HepG2 (cell line): ENCODE results near the gene LDLRAD4. TPM values are rescaled to one million over a fixed set of nuclear protein-coding genes. Genes with fewer than 3 reads are reported as not detected.

ENCODE experiments used
- ATAC-seq: fragments of 200-7000 bp; cut with Tn5 transposase; 3 replicates; pipeline ENCODE4 v1.9.1; 2020; ENCODE audit warnings: mild to moderate bottlenecking, moderate library complexity
- BruUV-seq: library from RNA; stranded (reverse); fragments of 400-500 nt; replicated peaks from 2 replicates; lab custom pipeline; 2021; lab: Mats Ljungman, UMichigan
- CTCF ChIA-PET: fragments of 300-600 bp; formaldehyde crosslinking; extraction: SDS; loops from one replicate; lab custom pipeline; 2021; ENCODE audit warnings: low total read pairs, inconsistent platforms, low intra/inter-chr PET ratio; lab: Yijun Ruan, JAX
- POLR2A ChIA-PET: fragments of 350-600 bp; sonication (Branson Sonifier 250); formaldehyde crosslinking; loops from one replicate; lab custom pipeline; 2020; ENCODE audit warnings: antibody characterized with exemption, inconsistent platforms; lab: Yijun Ruan, JAX
- DNase-seq: peaks from one replicate; pipeline ENCODE4 v3.0.0-alpha.2; 2015; ENCODE audit warnings: low spot score
- FAIRE-seq: peaks from 3 replicates; lab custom pipeline; 2011; peaks lifted over from hg19 to GRCh38; lab: Jason Lieb, UNC
- H2AFZ ChIP-seq: one replicate; pipeline ENCODE4 v1.6.1; 2011; ENCODE audit warnings: low read length, inconsistent platforms
- H3K27ac ChIP-seq: fragments of 300-600 bp; 3 replicates; pipeline ENCODE4 v1.8.0; 2011; ENCODE audit warnings: mixed run types, mild to moderate bottlenecking, mixed read lengths, low read length, inconsistent platforms; ENCODE audit not compliant: insufficient read depth; ENCODE audit errors: extremely low read length
- H3K27me3 ChIP-seq, 2 experiments: fragments of 200-600 bp in 1 of 2; 2 replicates in 1 of 2; 3 replicates in 1 of 2; pipeline versions ENCODE4 v1.6.0 to v1.8.0; 2011; ENCODE audit warnings: low read length in 2 of 2, mild to moderate bottlenecking in 2 of 2, moderate library complexity in 2 of 2, inconsistent platforms in 1 of 2; ENCODE audit not compliant: insufficient read depth in 2 of 2, control insufficient read depth in 1 of 2
- H3K36me3 ChIP-seq, 2 experiments: fragments of 200-600 bp in 1 of 2; replicated peaks in 1 of 2; 2 replicates in 1 of 2; 3 replicates in 1 of 2; pipeline versions ENCODE4 v1.5.1 to v1.8.0; 2011; ENCODE audit warnings: low read length in 2 of 2, inconsistent platforms in 1 of 2; ENCODE audit not compliant: insufficient read depth in 2 of 2, control insufficient read depth in 1 of 2
- H3K4me1 ChIP-seq: 2 replicates; pipeline ENCODE4 v1.5.1; 2012; ENCODE audit warnings: low read length, inconsistent platforms; ENCODE audit not compliant: insufficient read depth
- H3K4me2 ChIP-seq: 2 replicates; pipeline ENCODE4 v1.6.0; 2011; ENCODE audit warnings: low read depth, low read length, inconsistent platforms
- H3K4me3 ChIP-seq, 3 experiments: fragments of 200-600 bp in 1 of 3; sonication (generic), shearing (Covaris generic) in 1 of 3; replicated peaks in 1 of 3; 2 replicates each; pipeline ENCODE4 v1.5.1; 2011 to 2016; ENCODE audit warnings: low read length in 3 of 3, inconsistent platforms in 2 of 3, low read depth in 2 of 3, mild to moderate bottlenecking in 2 of 3, control low read depth in 1 of 3, mixed read lengths in 1 of 3; ENCODE audit not compliant: insufficient read depth in 1 of 3
- H3K79me2 ChIP-seq: one replicate; pipeline ENCODE4 v1.6.1; 2011; ENCODE audit warnings: low read length, inconsistent platforms; ENCODE audit not compliant: insufficient read depth
- H3K9ac ChIP-seq: 2 replicates; pipeline ENCODE4 v1.6.0; 2011; ENCODE audit warnings: mild to moderate bottlenecking, low read depth, low read length, inconsistent platforms; ENCODE audit not compliant: insufficient read depth
- H3K9me3 ChIP-seq: 2 replicates; pipeline ENCODE4 v1.5.1; 2012; ENCODE audit warnings: mild to moderate bottlenecking, low read length
- H4K20me1 ChIP-seq: 2 replicates; pipeline ENCODE4 v1.6.0; 2011; ENCODE audit warnings: inconsistent platforms, mild to moderate bottlenecking, low read length, moderate library complexity; ENCODE audit not compliant: insufficient read depth
- HIC2 ChIP-seq: sonication (generic); formaldehyde crosslinking; IDR thresholded peaks from 2 replicates; pipeline ENCODE4 v1.9.0; 2022; ENCODE audit warnings: low read depth, missing genetic modification reagents
- NR0B2 ChIP-seq: sonication (generic); formaldehyde crosslinking; IDR thresholded peaks from 2 replicates; pipeline ENCODE4 v1.4.0; 2020; ENCODE audit warnings: mild to moderate bottlenecking, missing genetic modification reagents
- PREB ChIP-seq: sonication (generic); formaldehyde crosslinking; IDR thresholded peaks from 2 replicates; pipeline ENCODE4 v1.4.0; 2020; ENCODE audit warnings: missing genetic modification reagents
- TAF15 ChIP-seq: fragments of 200-400 bp; formaldehyde crosslinking; IDR thresholded peaks from one replicate; pipeline ENCODE4 v1.6.1; 2018; ENCODE audit warnings: mild to moderate bottlenecking, low read depth, low read length; ENCODE audit not compliant: poor library complexity, severe bottlenecking
- USF2 ChIP-seq, 2 experiments: sonication (generic) in 1 of 2; formaldehyde crosslinking in 1 of 2; IDR thresholded peaks; 2 replicates each; pipeline versions ENCODE4 v1.5.1 to v1.6.1; 2011 to 2020; ENCODE audit warnings: borderline replicate concordance in 1 of 2, low read depth in 1 of 2, low read length in 1 of 2, mild to moderate bottlenecking in 1 of 2, missing genetic modification reagents in 1 of 2, moderate library complexity in 1 of 2
- ZHX1 ChIP-seq: sonication (generic); formaldehyde crosslinking; IDR thresholded peaks from 2 replicates; pipeline ENCODE4 v1.8.1; 2022; ENCODE audit warnings: low read depth, mild to moderate bottlenecking, missing genetic modification reagents
- ZNF382 ChIP-seq: sonication (generic); formaldehyde crosslinking; IDR thresholded peaks from 2 replicates; pipeline ENCODE4 v1.5.0; 2020; ENCODE audit warnings: missing genetic modification reagents, mild to moderate bottlenecking, borderline replicate concordance
- ZNF747 ChIP-seq: sonication (generic); formaldehyde crosslinking; IDR thresholded peaks from 2 replicates; pipeline ENCODE4 v1.8.1; 2023; ENCODE audit warnings: missing genetic modification reagents, mild to moderate bottlenecking, borderline replicate concordance
- ZNF816 ChIP-seq: sonication (generic); formaldehyde crosslinking; IDR thresholded peaks from 2 replicates; pipeline ENCODE4 v1.8.0; 2022; ENCODE audit warnings: missing genetic modification reagents, mild to moderate bottlenecking, borderline replicate concordance
- WGBS: methylation state at CpG from one replicate; pipeline ENCODE4 v1.1.6; 2017; ENCODE audit warnings: low lambda C conversion rate; 5-methylcytosine and 5-hydroxymethylcytosine counted together
- in situ Hi-C: cut with HindIII; loops from 2 replicates; pipeline ENCODE4 v1.10.0; 2017; ENCODE audit warnings: low pct_unique_long_range_greater_than_20kb; ENCODE audit not compliant: extremely low pct_ligation_motif_present
- intact Hi-C: fragments of 100-400 bp; cut with micrococcal nuclease; formaldehyde crosslinking; loops from one replicate; pipeline ENCODE4 v1.10.0; 2022; ENCODE audit not compliant: unreplicated experiment
- polyA plus RNA-seq, 8 experiments: library from polyadenylated mRNA; depleted of rRNA in 3 of 8; stranded (reverse) in 7 of 8; unstranded in 1 of 8; fragments of >200 nt; fragmentation: Illumina TruSeq in 4 of 8; extraction: Trizol in 4 of 8; gene quantifications; 2 replicates each; pipeline versions ENCODE4 v1.2.1 to v1.2.3, GENCODE V29; 2011 to 2016; ENCODE audit warnings: low read depth in 4 of 8, missing spikeins in 1 of 8, mixed read lengths in 1 of 8; ENCODE audit not compliant: insufficient read depth in 1 of 8
- total RNA-seq, 5 experiments: library from RNA; depleted of rRNA; stranded (reverse); fragments of >200 nt; fragmentation: Illumina TruSeq; extraction: Trizol; gene quantifications; 2 replicates each; pipeline ENCODE4 v1.2.3, GENCODE V29; 2016; ENCODE audit warnings: low read depth in 1 of 5

LDLRAD4 gene
- total and polyA plus RNA-seq, 2 of the 13 experiments (the other 11 are each of a cell fraction or from before 2014, with no cell fraction given) = 13.6 to 20.9 TPM

- Histone ChIP-seq H4K20me1 (0 out of 2 replicates have a peak, but pooled peaks cover under 1% of the 10 kb centered on the region), H3K27me3 (no peaks in the 10 kb centered on the region), H3K4me1 (peaks cover 6% of the 10 kb centered on the region; the same call in 1 of the 2 replicates)
- no peak for DNase-seq
- 94% methylated on average over 6 of the region's 6 CpGs for WGBS
- CTCF ChIA-PET = no interaction called here
- TF ChIP-seq USF2 (IDR thresholded peaks at IDR 0.05; ENCODE audit: low read depth, low read length) (no peak), USF2 (CRISPR knock-in tag; IDR thresholded peaks at IDR 0.05; ENCODE audit: borderline replicate concordance) (no peak), ZNF382 (CRISPR knock-in tag) (no peak), HIC2 (CRISPR knock-in tag) (no peak), TAF15 (no peak), ZNF816 (CRISPR knock-in tag) (no peak), ZHX1 (no peak), PREB (CRISPR knock-in tag) (no peak), NR0B2 (no peak), ZNF747 (CRISPR knock-in tag) (no peak)
- TF ChIP-seq, all 625 proteins: peak for 0
- H3K9me3 ChIP-seq = no peaks in the 10 kb centered on the region
- no peak overlapping the region for H2AFZ ChIP-seq
- BruUV-seq = no TSS peak
- no peak overlapping the region for H3K9ac ChIP-seq
- peaks cover 20% of the 10 kb centered on the region for H3K79me2 ChIP-seq
- peaks cover 0 to under 1% of the 10 kb centered on the region in 2 experiments; a peak in 4 of 5 replicates for H3K36me3 ChIP-seq
- peak overlapping the region; percentile 62 for H3K27ac ChIP-seq
- intact Hi-C loops (no loop called here), in situ Hi-C loops (no loop called here)
- POLR2A ChIA-PET = no interaction called here
- ATAC-seq = no peak
- no peak overlapping the region for H3K4me2 ChIP-seq
- FAIRE-seq = no peak
- no peak overlapping the region for H3K4me3 ChIP-seq
These were observed 457.9 kb downstream of the LDLRAD4 start for GRCh38 chr18:13676471-13676870.
